Measurements from ENCODE around the gene SAP130. TPM values are rescaled to one million over a fixed set of nuclear protein-coding genes. Genes with fewer than 3 reads are reported as not detected.

SAP130 gene
- polyA plus RNA-seq, result 10 to 100 TPM in 1 of 4 donors, 1 to 10 TPM in 3; 7.0 to 32.1 (median 7.8) TPM
- long read RNA-seq, donor 1, result 0 reads
- long read RNA-seq, donor 2, result 0 reads
- long read RNA-seq, donor 3, result 0 reads
- long read RNA-seq, donor 4, result 0 reads
- long read RNA-seq, donor 5, result 0 reads
- long read RNA-seq, donor 6, result 0 reads
- long read RNA-seq, donor 7, result 0 reads
- long read RNA-seq, donor 8, result 0 reads
- long read RNA-seq, donor 9, result 0 reads
- long read RNA-seq, donor 10, full-length matches to known transcripts, result 1 of 12 reads
- long read RNA-seq, donor 10, partial matches to known transcripts, result 11 of 12 reads
- long read RNA-seq, donor 10, other reads (novel, unspliced or antisense), result 0 of 12 reads

- peak within 1 kb of the TSS; percentile 91 to 99 (median 98) for H3K4me3 ChIP-seq (ENCODE audit: low read depth in 1 of 3, low read length in 3 of 3)
- H3K4me1 ChIP-seq (ENCODE audit: control insufficient read depth in 3 of 3, insufficient read depth in 2 of 3, low read depth in 1 of 3, low read length in 2 of 3), result peaks cover 0 to 5% (median 2%) of the 10 kb centered on the region in 3 donors
- DNase-seq, result peak; percentile 97 to 98
- 0 to 1% (median 0%) methylated on average over 93 to 106 of the region's 106 CpGs for WGBS, 3 donors
- H3K9me3 ChIP-seq (ENCODE audit: control insufficient read depth in 2 of 2, insufficient read depth in 1 of 2, low read depth in 1 of 2, low read length in 1 of 2), result peaks cover 0 to 10% of the 10 kb centered on the region in 2 donors
- peaks cover 0 to 2% (median 0%) of the 10 kb centered on the region in 3 donors for H3K27me3 ChIP-seq (ENCODE audit: control insufficient read depth in 3 of 3, insufficient read depth in 3 of 3, low read length in 3 of 3)
- peak within 1 kb of the TSS; percentile 92 to 99 (median 95) for H3K27ac ChIP-seq (ENCODE audit: low read depth in 1 of 3, low read length in 2 of 3)
- no peak for FAIRE-seq
- H3K36me3 ChIP-seq (ENCODE audit: control insufficient read depth in 3 of 3, insufficient read depth in 2 of 3, low read depth in 1 of 3, low read length in 3 of 3), result peaks cover 0 to 14% (median 0%) of the 10 kb centered on the region in 3 donors
Measured at GRCh38 chr2:128027801-128028667, at the start of gene SAP130. TSS of gene SAP130 (minus strand) at chr2:128028059. CDS start at chr2:128026292, 1,767 bp downstream.

- Histone ChIP-seq H3K9me3 (ENCODE audit: control insufficient read depth in 2 of 2, insufficient read depth in 1 of 2, low read depth in 1 of 2, low read length in 1 of 2) (no peaks in the 10 kb centered on the region), H3K4me3 (ENCODE audit: low read depth in 1 of 3, low read length in 3 of 3) (no peak overlapping the region), H3K27me3 (ENCODE audit: control insufficient read depth in 3 of 3, insufficient read depth in 3 of 3, low read length in 3 of 3) (no peaks in the 10 kb centered on the region), H3K4me1 (ENCODE audit: control insufficient read depth in 3 of 3, insufficient read depth in 2 of 3, low read depth in 1 of 3, low read length in 2 of 3) (no peaks in the 10 kb centered on the region), H3K27ac (ENCODE audit: low read depth in 1 of 3, low read length in 2 of 3) (no peak overlapping the region), H3K36me3 (ENCODE audit: control insufficient read depth in 3 of 3, insufficient read depth in 2 of 3, low read depth in 1 of 3, low read length in 3 of 3) (no peaks in the 10 kb centered on the region)
- no peak for DNase-seq
- no peak for FAIRE-seq
- WGBS, 3 donors, result 83 to 87% (median 84%) methylated on average over 7 of the region's 7 CpGs
Measured at GRCh38 chr2:128076461-128077106, 48.7 kb upstream of the SAP130 start.

GRCh38 chr2:128073278-128073677 lies 45.4 kb upstream of the SAP130 start:
- DNase-seq (no peak), FAIRE-seq (no peak)
- Histone ChIP-seq H3K36me3 (ENCODE audit: control insufficient read depth in 3 of 3, insufficient read depth in 2 of 3, low read depth in 1 of 3, low read length in 3 of 3) (no peaks in the 10 kb centered on the region), H3K4me1 (ENCODE audit: control insufficient read depth in 3 of 3, insufficient read depth in 2 of 3, low read depth in 1 of 3, low read length in 2 of 3) (no peaks in the 10 kb centered on the region), H3K27me3 (ENCODE audit: control insufficient read depth in 3 of 3, insufficient read depth in 3 of 3, low read length in 3 of 3) (no peaks in the 10 kb centered on the region), H3K27ac (ENCODE audit: low read depth in 1 of 3, low read length in 2 of 3) (no peak overlapping the region), H3K9me3 (ENCODE audit: control insufficient read depth in 2 of 2, insufficient read depth in 1 of 2, low read depth in 1 of 2, low read length in 1 of 2) (no peaks in the 10 kb centered on the region), H3K4me3 (ENCODE audit: low read depth in 1 of 3, low read length in 3 of 3) (no peak overlapping the region)
- WGBS, 3 donors, result 74 to 83% (median 77%) methylated on average over 3 of the region's 3 CpGs

GRCh38 chr2:128069769-128070168 lies 41.9 kb upstream of the SAP130 start:
- Histone ChIP-seq H3K9me3 (ENCODE audit: control insufficient read depth in 2 of 2, insufficient read depth in 1 of 2, low read depth in 1 of 2, low read length in 1 of 2) (no peaks in the 10 kb centered on the region), H3K4me1 (ENCODE audit: control insufficient read depth in 3 of 3, insufficient read depth in 2 of 3, low read depth in 1 of 3, low read length in 2 of 3) (no peaks in the 10 kb centered on the region), H3K27me3 (ENCODE audit: control insufficient read depth in 3 of 3, insufficient read depth in 3 of 3, low read length in 3 of 3) (no peaks in the 10 kb centered on the region), H3K4me3 (ENCODE audit: low read depth in 1 of 3, low read length in 3 of 3) (no peak overlapping the region), H3K27ac (ENCODE audit: low read depth in 1 of 3, low read length in 2 of 3) (no peak overlapping the region), H3K36me3 (ENCODE audit: control insufficient read depth in 3 of 3, insufficient read depth in 2 of 3, low read depth in 1 of 3, low read length in 3 of 3) (no peaks in the 10 kb centered on the region)
- FAIRE-seq (no peak), DNase-seq (peak in 1 of 2 donors; percentile 86)
- 20 to 66% (median 41%) methylated on average over 5 of the region's 5 CpGs for WGBS, 3 donors

- no peak for FAIRE-seq
- no peak overlapping the region for H3K4me3 ChIP-seq (ENCODE audit: low read depth in 1 of 3, low read length in 3 of 3)
- no peaks in the 10 kb centered on the region for H3K36me3 ChIP-seq (ENCODE audit: control insufficient read depth in 3 of 3, insufficient read depth in 2 of 3, low read depth in 1 of 3, low read length in 3 of 3)
- no peaks in the 10 kb centered on the region for H3K4me1 ChIP-seq (ENCODE audit: control insufficient read depth in 3 of 3, insufficient read depth in 2 of 3, low read depth in 1 of 3, low read length in 2 of 3)
- 95 to 100% (median 100%) methylated on average over 1 of the region's 1 CpG for WGBS, 3 donors
- no peak for DNase-seq
- H3K27me3 ChIP-seq (ENCODE audit: control insufficient read depth in 3 of 3, insufficient read depth in 3 of 3, low read length in 3 of 3), result no peaks in the 10 kb centered on the region
- H3K27ac ChIP-seq (ENCODE audit: low read depth in 1 of 3, low read length in 2 of 3), result no peak overlapping the region
- no peaks in the 10 kb centered on the region for H3K9me3 ChIP-seq (ENCODE audit: control insufficient read depth in 2 of 2, insufficient read depth in 1 of 2, low read depth in 1 of 2, low read length in 1 of 2)
Measured at GRCh38 chr2:128064353-128064752, 36.5 kb upstream of the SAP130 start.

DNA sequence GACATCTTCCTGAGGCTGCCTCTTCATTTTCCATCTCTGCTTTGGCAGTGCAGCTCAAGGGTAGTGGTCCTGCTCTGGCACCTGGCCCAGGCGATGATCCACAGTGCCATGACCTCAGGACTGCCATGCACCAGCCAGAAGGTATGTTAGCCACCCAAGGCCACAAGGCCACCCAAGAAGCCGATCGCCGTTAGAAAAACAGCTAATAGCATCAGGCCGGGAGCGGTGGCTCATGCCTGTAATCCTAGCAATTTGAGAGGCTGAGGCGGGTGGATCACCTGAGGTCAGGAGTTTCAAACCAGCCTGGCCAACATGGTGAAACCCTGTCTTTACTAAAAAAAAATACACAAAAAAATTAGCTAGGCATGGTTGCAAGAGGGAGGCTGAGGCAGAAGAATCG lies 34.7 kb upstream of the SAP130 start:
- no peaks in the 10 kb centered on the region for H3K4me1 ChIP-seq (ENCODE audit: control insufficient read depth in 3 of 3, insufficient read depth in 2 of 3, low read depth in 1 of 3, low read length in 2 of 3)
- H3K27ac ChIP-seq (ENCODE audit: low read depth in 1 of 3, low read length in 2 of 3), result no peak overlapping the region
- no peak for DNase-seq
- no peaks in the 10 kb centered on the region for H3K27me3 ChIP-seq (ENCODE audit: control insufficient read depth in 3 of 3, insufficient read depth in 3 of 3, low read length in 3 of 3)
- WGBS, 3 donors, result 87 to 92% (median 92%) methylated on average over 8 of the region's 8 CpGs
- H3K9me3 ChIP-seq (ENCODE audit: control insufficient read depth in 2 of 2, insufficient read depth in 1 of 2, low read depth in 1 of 2, low read length in 1 of 2), result no peaks in the 10 kb centered on the region
- no peak overlapping the region for H3K4me3 ChIP-seq (ENCODE audit: low read depth in 1 of 3, low read length in 3 of 3)
- no peak for FAIRE-seq
- H3K36me3 ChIP-seq (ENCODE audit: control insufficient read depth in 3 of 3, insufficient read depth in 2 of 3, low read depth in 1 of 3, low read length in 3 of 3), result no peaks in the 10 kb centered on the region

GRCh38 chr2:128058114-128058513 lies 30.3 kb upstream of the SAP130 start:
- Histone ChIP-seq H3K4me1 (ENCODE audit: control insufficient read depth in 3 of 3, insufficient read depth in 2 of 3, low read depth in 1 of 3, low read length in 2 of 3) (no peaks in the 10 kb centered on the region), H3K27ac (ENCODE audit: low read depth in 1 of 3, low read length in 2 of 3) (no peak overlapping the region), H3K27me3 (ENCODE audit: control insufficient read depth in 3 of 3, insufficient read depth in 3 of 3, low read length in 3 of 3) (peaks cover 0 to 3% (median 0%) of the 10 kb centered on the region in 3 donors), H3K36me3 (ENCODE audit: control insufficient read depth in 3 of 3, insufficient read depth in 2 of 3, low read depth in 1 of 3, low read length in 3 of 3) (no peaks in the 10 kb centered on the region), H3K9me3 (ENCODE audit: control insufficient read depth in 2 of 2, insufficient read depth in 1 of 2, low read depth in 1 of 2, low read length in 1 of 2) (no peaks in the 10 kb centered on the region), H3K4me3 (ENCODE audit: low read depth in 1 of 3, low read length in 3 of 3) (no peak overlapping the region)
- WGBS, 3 donors, result 67 to 68% (median 68%) methylated on average over 2 of the region's 2 CpGs
- no peak for DNase-seq
- no peak for FAIRE-seq

DNA sequence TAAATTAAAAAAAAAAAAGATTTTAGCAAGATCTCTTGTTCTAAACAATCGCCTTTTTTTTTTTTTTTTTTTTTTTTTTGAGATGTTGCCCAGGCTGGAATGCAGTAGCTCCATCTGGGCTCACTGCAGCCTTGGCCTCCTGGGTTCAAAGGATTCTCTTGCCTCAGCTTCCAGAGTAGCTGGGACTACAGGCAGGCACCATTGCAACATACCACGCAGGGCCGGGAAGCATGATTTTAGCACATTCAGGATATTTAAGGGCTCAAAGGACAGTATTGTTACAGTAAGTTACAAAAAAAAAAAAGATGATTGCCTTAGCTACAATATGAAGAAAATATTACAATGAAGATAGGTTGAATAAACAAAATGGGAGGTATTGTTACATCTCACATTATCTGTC lies 29.5 kb upstream of the SAP130 start:
- DNase-seq, result no peak
- no peaks in the 10 kb centered on the region for H3K4me1 ChIP-seq (ENCODE audit: control insufficient read depth in 3 of 3, insufficient read depth in 2 of 3, low read depth in 1 of 3, low read length in 2 of 3)
- H3K9me3 ChIP-seq (ENCODE audit: control insufficient read depth in 2 of 2, insufficient read depth in 1 of 2, low read depth in 1 of 2, low read length in 1 of 2), result no peaks in the 10 kb centered on the region
- no peak overlapping the region for H3K4me3 ChIP-seq (ENCODE audit: low read depth in 1 of 3, low read length in 3 of 3)
- no peaks in the 10 kb centered on the region for H3K36me3 ChIP-seq (ENCODE audit: control insufficient read depth in 3 of 3, insufficient read depth in 2 of 3, low read depth in 1 of 3, low read length in 3 of 3)
- H3K27ac ChIP-seq (ENCODE audit: low read depth in 1 of 3, low read length in 2 of 3), result no peak overlapping the region
- H3K27me3 ChIP-seq (ENCODE audit: control insufficient read depth in 3 of 3, insufficient read depth in 3 of 3, low read length in 3 of 3), result peaks cover 0 to 3% (median 0%) of the 10 kb centered on the region in 3 donors
- WGBS, 3 donors, result 65 to 78% (median 72%) methylated on average over 3 of the region's 3 CpGs
- FAIRE-seq, result no peak
